Upper lobe of left lung (tissue), 4 donors: Measurements from ENCODE around the gene ARMH3.
A peak's percentile ranks its signal among the peaks of the same experiment; 100 is the strongest.

ENCODE experiments used
- POLR2A ChIP-seq, 4 donors: fragments of 450-650 bp; IDR thresholded peaks; one replicate each; pipeline ENCODE4 v1.5.1; 2016 to 2017; ENCODE audit warnings: antibody characterized with exemption in 4 of 4, mild to moderate bottlenecking in 2 of 4
- TF ChIP-seq, protein P1 (sequence below), 6 experiments: fragments of 450-650 bp in 4 of 6; fragments of 200-600 bp in 2 of 6; sonication (generic) in 2 of 6; IDR thresholded peaks; one replicate each; pipeline ENCODE4 v1.5.1; 2016 to 2019; ENCODE audit warnings: antibody characterized with exemption in 6 of 6

DNA sequence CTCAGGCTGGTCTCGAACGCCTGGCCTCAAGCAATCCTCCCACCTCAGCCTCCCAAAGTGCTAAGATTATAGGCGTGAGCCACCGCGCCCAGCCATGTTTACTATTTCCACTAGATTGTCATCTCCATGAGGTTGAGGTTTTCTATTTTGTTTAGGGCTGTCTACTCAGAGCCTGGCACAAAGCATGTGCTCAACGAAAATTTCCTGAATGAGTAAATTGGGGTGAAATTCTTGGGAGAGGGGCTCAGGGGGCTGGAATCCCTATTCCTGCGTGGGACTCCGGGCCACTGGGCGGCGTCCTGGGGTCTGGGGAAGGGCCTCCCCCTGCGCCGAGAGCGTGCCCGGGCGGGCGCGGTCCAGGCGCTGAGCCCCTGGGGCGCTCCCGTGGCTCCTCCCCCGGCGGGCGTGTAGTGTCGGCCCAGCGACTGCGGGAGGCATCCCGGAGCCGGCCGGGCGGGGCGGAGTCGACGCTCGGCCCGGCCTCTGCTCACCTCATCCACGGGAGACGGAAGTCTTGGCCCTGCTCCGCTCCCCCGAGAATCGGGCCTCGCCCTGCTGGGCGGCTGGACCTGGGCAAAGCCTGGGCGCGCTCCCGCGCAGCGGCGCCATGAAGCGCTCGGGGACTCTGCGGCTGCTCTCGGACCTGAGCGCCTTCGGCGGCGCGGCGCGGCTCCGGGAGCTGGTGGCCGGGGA lies 9.0 kb upstream of the ARMH3 start, which contains the start of gene HPS6:
- TF ChIP-seq, protein P1, sequence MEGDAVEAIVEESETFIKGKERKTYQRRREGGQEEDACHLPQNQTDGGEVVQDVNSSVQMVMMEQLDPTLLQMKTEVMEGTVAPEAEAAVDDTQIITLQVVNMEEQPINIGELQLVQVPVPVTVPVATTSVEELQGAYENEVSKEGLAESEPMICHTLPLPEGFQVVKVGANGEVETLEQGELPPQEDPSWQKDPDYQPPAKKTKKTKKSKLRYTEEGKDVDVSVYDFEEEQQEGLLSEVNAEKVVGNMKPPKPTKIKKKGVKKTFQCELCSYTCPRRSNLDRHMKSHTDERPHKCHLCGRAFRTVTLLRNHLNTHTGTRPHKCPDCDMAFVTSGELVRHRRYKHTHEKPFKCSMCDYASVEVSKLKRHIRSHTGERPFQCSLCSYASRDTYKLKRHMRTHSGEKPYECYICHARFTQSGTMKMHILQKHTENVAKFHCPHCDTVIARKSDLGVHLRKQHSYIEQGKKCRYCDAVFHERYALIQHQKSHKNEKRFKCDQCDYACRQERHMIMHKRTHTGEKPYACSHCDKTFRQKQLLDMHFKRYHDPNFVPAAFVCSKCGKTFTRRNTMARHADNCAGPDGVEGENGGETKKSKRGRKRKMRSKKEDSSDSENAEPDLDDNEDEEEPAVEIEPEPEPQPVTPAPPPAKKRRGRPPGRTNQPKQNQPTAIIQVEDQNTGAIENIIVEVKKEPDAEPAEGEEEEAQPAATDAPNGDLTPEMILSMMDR (IDR thresholded peaks at IDR 0.05): peak in 4 of 6 experiments; percentile 7 to 45 (median 20)
- TF ChIP-seq POLR2A (IDR thresholded peaks at IDR 0.05): peak in 3 of 4 donors; percentile 66 to 90 (median 80)
